Muscle layer of colon (tissue), 2 donors: ENCODE results near the gene LRRC40.

ENCODE experiments used
- H3K27ac ChIP-seq: one replicate; pipeline ENCODE4 v1.7.0; 2013; ENCODE audit warnings: low read depth, mild to moderate bottlenecking, low read length, moderate library complexity
- H3K27me3 ChIP-seq, 2 donors: one replicate each; pipeline ENCODE4 v1.7.0; 2013; ENCODE audit warnings: low read length in 2 of 2, mild to moderate bottlenecking in 2 of 2; ENCODE audit not compliant: insufficient read depth in 2 of 2, control insufficient read depth in 1 of 2
- H3K36me3 ChIP-seq: one replicate; pipeline ENCODE4 v1.7.0; 2013; ENCODE audit warnings: mild to moderate bottlenecking, low read length; ENCODE audit not compliant: insufficient read depth
- H3K4me1 ChIP-seq: one replicate; pipeline ENCODE4 v1.7.0; 2013; ENCODE audit warnings: mild to moderate bottlenecking, low read length; ENCODE audit not compliant: insufficient read depth
- H3K4me3 ChIP-seq, 2 donors: one replicate each; pipeline ENCODE4 v1.7.0; 2013; ENCODE audit warnings: low read length in 2 of 2, low read depth in 1 of 2, mild to moderate bottlenecking in 1 of 2, moderate library complexity in 1 of 2
- H3K9ac ChIP-seq: one replicate; pipeline ENCODE4 v1.7.0; 2013; ENCODE audit warnings: low read length
- H3K9me3 ChIP-seq: one replicate; pipeline ENCODE4 v1.7.0; 2013; ENCODE audit warnings: mild to moderate bottlenecking, low read length
- donor health status: abdominal sarcoma.
- donor health status: Adenocarcinoma of cecum.

The LRRC40 gene

DNA sequence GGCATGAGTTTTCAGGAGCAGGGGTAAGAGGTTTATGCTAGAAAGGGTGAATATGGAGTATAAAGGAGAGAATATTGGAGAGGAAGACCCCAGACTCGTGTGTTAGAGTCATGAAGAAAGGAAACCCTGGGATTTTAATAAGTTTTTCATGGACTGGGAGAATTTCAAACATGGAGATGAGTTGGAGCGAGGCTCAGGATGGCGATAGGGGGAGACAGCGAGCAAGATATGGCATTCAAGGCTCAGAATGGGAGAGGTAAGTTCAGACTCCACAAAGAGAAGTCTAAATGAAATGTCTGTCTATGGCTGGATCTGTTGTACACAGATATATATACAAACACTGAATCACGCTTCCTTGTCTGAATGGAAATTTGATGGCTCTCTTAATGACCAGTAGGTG is 92.5 kb downstream of the LRRC40 start:
- no peaks in the 10 kb centered on the region for H3K27me3 ChIP-seq
- H3K9me3 ChIP-seq = no peaks in the 10 kb centered on the region
- no peak overlapping the region for H3K9ac ChIP-seq
- H3K36me3 ChIP-seq = no peaks in the 10 kb centered on the region
- no peaks in the 10 kb centered on the region for H3K4me1 ChIP-seq
- H3K27ac ChIP-seq = no peak overlapping the region
- H3K4me3 ChIP-seq = no peak overlapping the region

DNA sequence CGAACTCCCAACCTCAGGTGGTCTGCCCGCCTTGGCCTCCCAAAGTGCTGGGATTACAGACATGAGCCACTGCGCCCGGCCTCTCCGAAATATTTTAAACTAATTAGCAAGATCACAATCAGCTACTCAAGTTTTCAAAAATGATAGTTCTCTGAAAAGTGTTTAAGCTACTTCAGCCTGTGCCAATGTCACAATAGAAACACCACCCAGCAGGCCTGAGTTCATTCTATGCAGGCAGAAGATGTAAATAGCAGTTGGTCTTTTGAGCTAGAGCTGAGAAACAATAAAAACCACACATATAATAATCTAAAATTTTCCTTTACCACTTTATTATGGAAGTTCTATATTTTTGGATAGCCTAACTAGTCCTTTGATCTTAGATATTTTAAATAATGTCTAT is 96.1 kb downstream of the LRRC40 start:
- H3K9me3 ChIP-seq = no peaks in the 10 kb centered on the region
- no peaks in the 10 kb centered on the region for H3K36me3 ChIP-seq
- H3K4me3 ChIP-seq = no peak overlapping the region
- H3K4me1 ChIP-seq = no peaks in the 10 kb centered on the region
- no peak overlapping the region for H3K27ac ChIP-seq
- H3K27me3 ChIP-seq = no peaks in the 10 kb centered on the region
- H3K9ac ChIP-seq = no peak overlapping the region

DNA sequence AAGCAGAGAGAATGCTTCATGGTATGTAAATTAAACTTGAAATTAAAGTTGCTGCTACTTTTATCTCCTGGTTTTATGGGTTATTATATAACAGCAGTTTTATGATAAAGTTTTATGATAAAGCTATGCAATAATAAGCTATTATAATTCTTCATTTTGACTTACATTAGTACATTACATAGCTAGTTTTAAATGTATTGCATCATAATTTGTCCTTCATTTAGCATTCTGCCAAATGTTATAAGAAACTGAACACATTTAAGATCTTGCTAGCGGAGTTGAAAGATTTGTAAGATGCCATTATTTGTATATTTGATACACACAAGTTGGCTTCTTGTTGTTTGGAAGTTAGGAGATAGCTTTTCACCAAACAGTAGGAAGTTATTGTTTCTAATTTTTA is 101.6 kb downstream of the LRRC40 start:
- Histone ChIP-seq H3K27ac (no peak overlapping the region), H3K4me3 (no peak overlapping the region), H3K36me3 (no peaks in the 10 kb centered on the region), H3K27me3 (no peaks in the 10 kb centered on the region), H3K9ac (no peak overlapping the region), H3K9me3 (no peaks in the 10 kb centered on the region), H3K4me1 (no peaks in the 10 kb centered on the region)

DNA sequence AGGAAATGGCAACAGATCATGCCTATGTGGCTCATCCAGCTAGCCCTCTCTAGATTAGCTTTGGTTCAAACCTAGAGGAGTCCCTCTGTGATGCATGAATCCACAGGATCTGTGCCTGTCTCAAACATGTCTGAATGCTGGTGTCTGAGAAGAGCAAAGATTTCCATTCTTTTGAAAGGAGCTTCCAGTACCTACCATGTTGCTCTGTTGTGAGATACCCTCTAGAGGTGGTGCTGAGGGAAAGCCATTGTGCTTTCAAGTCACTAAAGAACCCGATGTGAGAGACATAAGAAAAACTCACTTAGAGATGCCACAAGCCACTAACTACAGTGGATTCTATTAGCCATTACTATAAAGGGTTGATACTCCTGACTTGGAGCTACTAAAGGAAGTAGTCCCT is 103.6 kb downstream of the LRRC40 start:
- H3K4me1 ChIP-seq = no peaks in the 10 kb centered on the region
- H3K27ac ChIP-seq = no peak overlapping the region
- no peaks in the 10 kb centered on the region for H3K9me3 ChIP-seq
- no peaks in the 10 kb centered on the region for H3K36me3 ChIP-seq
- no peak overlapping the region for H3K9ac ChIP-seq
- no peak overlapping the region for H3K4me3 ChIP-seq
- no peaks in the 10 kb centered on the region for H3K27me3 ChIP-seq

DNA sequence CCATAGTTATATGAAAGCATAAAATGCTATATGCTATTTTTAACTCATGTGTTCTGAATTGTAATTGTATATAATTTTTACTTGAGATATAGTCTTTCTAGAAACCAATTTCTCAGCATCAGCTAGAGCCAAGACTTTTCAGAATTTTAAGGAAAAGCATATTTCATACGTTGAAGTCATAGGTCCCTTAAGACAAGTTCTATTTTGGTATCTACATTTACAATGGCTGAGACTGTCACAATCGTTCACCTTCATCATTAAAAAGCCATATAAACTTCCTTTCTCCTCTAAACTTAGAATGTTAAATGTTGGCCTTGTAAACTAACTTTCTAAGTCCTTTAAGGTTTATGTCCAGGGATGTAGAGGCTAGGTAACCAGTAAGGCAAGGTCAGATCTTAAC is 104.1 kb downstream of the LRRC40 start:
- no peak overlapping the region for H3K9ac ChIP-seq
- no peak overlapping the region for H3K4me3 ChIP-seq
- no peaks in the 10 kb centered on the region for H3K9me3 ChIP-seq
- no peaks in the 10 kb centered on the region for H3K4me1 ChIP-seq
- no peaks in the 10 kb centered on the region for H3K27me3 ChIP-seq
- H3K27ac ChIP-seq = no peak overlapping the region
- no peaks in the 10 kb centered on the region for H3K36me3 ChIP-seq
